NCI-H446 (cell line): ENCODE results near the gene RDH8.
A peak's percentile ranks its signal among the peaks of the same experiment; 100 is the strongest.

Experiments
- DNase-seq, 2 experiments: peaks; one replicate each; lab custom pipeline; 2025; lab: John Stamatoyannopoulos, UW

RDH8 gene, protein sequence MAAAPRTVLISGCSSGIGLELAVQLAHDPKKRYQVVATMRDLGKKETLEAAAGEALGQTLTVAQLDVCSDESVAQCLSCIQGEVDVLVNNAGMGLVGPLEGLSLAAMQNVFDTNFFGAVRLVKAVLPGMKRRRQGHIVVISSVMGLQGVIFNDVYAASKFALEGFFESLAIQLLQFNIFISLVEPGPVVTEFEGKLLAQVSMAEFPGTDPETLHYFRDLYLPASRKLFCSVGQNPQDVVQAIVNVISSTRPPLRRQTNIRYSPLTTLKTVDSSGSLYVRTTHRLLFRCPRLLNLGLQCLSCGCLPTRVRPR

DNA sequence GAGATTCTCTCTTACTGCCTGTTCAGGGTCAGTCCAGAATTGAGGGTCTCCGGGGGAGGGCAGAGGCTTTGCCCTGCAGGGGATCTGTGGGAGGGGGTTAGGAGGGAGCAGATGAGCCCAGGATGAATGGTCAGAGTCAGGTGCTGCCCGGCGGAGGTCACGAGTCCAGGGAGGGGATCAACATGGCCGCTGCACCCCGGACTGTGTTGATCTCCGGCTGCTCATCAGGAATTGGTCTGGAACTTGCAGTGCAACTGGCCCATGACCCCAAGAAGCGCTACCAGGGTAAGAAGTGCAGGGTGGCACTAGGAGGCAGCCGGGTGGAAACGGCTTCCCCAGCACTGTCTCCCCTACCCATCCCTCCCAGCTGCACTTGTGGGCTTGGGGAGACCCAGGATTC is at the start of gene RDH8:
Gene RDH8, plus strand, starts transcription at position 168 of the 400 bp plus-strand sequence. Its CDS starts 15 bp downstream, at position 183.
- no peak for DNase-seq

DNA sequence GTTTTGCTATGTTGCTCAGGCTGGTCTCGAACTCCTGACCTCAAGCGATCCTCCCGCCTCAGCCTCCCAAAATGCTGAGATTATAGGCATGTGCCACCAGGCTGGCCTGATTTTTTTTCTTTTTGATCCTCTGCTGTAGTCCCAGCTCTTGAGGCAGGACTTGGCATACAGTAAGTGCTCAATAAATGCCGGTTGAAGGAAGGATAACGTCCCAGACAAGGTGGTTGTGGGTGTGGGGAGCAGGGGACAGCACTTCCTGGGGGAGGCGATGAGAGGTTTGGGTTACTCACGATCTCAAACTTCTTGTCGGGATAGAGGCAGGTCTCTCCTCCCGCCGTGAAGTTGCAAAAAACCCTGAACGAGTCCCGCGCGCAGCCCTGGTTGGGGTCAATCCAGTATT is 47.3 kb upstream of the RDH8 start:
- no peak for DNase-seq

DNA sequence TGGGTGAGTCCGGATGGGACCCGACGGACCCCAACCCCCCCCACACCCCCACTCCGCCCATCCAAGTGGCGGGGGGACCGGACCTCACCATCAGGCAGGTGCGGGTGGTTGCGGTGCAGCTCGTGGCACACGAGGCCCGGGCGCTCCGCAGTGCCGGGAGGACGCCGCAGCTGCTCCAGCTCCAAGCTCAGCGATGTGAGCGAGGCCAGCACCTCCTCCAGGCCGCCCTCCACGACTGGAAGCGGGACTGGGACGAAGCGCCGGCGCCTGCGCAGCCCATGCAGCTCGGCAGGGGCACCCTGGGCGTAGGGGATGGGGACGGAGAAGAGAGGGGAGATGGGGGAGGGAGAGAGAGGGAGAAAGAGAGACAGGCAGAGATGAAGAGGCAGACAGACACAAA is 46.8 kb upstream of the RDH8 start:
- no peak for DNase-seq

DNA sequence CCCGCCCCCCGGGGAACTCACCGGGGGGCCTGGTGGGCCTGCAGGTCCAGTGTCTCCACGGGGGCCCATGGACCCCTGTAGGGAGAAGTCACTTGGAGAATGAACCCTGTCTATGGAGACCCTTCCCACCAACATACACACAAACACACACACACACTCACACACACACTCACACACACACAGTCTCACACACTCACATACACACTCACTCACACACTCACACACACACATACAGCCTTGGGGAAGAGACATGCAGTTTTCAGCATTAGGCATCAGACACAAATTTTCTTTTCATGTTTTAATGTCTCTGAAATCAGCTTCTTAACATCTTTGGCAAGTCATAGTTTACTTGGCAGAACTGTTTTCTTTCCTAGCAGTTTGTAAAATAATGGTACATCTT is 46.0 kb upstream of the RDH8 start:
- DNase-seq: no peak

DNA sequence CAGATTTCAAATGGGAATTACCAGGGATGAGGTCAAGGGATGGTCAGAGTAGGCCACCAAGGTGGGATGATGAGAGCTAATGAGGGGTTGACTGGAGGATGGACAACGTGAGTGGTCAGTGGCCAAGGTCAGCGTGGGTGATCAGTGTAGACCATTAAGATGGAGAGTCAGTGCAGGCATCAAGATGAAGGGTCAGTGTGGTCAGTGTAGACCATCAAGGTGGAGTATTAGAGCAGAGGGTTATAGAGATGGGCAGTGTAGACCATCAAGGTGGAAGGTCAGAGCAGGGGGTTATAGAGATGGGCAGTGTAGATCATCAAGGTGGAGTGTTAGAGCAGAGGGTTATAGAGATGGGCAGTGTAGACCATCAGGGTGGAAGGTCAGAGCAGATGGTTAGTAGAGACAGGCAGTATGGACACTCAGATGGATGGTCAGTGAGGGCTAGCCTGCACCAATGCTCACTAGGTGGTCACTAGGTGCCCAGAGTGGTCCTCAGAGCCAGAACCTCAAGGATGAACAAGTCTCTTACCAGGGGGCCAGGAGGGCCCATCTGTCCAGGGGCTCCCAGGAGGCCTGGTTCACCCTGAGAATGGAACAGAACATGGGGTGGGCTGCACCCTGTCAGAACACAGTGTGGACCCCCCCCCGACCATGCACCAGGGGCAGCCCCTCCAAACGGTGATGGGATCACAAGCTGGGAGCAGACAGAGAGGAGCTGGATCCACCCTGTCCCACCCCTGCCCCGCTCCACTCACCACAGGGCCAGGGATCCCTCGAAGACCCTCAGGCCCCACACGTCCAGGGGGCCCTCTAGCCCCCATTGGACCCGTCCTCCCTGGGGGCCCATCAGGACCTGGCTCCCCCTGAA is 44.2 kb upstream of the RDH8 start:
- DNase-seq: no peak

DNA sequence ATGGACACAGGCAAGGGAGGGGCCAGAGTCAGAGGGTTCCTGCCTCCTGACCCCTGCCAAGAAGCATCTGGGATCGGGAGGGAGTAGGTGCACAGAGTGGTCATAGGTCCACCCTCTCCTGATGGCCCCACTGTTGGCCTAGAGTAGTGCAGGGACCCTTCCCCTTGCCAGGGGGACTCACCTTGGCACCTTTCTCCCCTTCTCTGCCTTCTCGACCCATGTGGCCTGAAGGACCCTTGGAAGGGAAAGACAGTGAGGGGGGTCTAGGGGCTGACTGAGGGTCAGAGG is 43.7 kb upstream of the RDH8 start:
- no peak for DNase-seq

DNA sequence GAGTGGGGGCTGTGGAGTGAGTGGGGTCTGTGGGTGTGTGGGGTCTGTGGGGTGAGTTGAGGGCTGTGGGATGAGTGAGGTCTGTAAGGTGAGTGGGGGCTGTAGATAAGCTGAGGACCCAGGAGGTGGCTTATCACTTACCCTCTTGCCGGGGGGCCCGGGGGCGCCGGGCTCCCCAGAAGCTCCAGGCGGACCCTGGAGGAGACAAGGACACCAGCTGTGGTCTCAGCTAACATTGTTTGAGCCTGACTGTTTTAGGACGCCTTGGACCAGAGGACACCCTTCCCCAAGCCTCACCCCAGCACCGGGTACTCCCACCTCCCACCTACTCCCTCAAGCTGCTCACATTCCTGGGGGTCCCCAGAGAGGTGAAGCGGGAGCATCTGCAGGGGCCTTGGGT is 42.8 kb upstream of the RDH8 start:
- no peak for DNase-seq

DNA sequence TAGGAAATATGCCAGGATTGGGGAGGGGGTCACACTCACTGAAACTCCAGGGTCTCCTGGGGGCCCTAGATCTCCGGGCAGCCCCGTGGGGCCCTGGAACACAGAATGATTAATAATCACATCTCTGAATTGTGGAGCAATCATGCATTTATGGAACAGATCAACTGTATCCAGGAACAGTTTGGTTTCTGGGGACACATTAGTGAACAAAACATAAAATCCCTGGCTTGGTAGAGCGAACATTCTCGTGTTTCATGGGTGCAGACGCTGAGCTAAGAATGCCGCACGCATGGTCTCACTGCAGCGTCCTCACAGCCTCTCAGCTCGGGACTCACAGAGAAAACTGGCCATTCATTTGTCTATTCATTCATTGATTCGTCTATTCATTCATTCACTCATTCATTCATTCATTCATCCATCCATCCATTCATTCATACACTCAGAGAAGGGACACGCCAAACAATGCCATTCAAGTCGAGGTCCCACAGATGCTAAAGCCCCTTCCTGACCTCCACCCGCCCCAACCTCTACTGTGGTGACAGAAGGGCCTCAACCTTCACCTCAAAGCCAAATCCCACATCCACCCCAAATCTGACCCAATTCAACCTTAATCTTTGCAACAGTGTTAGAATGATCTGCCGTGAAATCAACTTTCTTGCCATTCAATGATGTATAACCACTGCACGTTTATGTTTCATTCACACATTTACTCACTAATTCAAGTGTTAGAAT is 42.0 kb upstream of the RDH8 start:
- DNase-seq: no peak

DNA sequence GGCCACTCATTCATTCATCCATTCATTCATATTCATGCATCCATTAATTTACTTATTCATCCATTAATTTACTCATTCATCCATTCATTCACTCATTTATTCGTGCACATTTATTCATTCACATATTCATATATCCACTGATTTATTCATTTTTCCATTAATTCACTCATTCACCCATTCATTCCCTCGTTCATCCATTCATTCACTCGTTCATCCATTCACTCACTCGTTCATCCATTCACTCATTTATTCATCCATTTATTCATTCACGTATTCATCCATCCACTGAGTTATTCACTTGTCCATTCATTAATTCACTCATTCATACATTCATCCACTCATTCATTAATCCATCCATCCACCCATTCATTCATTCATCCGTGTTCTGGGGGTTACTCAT is 41.2 kb upstream of the RDH8 start:
- no peak for DNase-seq

DNA sequence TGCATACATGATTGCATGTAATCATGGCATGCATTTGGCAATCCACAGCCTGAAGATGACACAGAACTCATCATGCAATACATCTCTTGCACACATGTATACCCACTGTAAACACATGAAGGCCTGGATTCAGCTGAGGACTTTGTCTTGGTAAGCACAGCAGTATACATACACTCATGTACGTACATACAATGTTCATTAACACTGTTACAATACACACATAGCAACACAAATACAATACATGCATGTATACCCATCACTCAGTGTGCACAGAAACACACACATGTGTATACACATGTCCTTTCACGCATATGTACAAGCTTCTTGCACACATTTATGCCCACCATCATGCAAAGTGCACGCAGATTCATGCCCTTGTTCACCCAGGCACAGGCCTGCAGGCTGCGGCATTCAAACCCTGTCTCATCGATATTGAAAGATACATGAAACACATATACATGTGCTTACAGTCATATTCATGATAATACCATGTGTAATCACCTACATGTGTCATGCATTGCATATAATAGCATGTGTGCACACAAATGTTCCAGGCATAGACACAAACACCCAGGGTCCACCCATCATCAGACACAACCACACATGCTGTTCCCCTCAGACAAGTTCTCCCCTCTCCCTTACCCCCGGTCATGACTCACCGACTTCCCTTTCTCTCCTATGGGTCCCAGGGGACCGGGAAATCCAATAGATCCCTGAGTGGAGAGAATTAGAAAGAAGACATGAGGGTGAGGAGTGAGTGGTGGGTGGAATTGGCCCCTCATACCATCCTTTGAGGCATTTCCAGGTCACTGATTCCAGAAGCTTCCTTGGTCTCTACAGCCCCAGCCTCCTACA is 31.6 kb upstream of the RDH8 start:
- no peak for DNase-seq

DNA sequence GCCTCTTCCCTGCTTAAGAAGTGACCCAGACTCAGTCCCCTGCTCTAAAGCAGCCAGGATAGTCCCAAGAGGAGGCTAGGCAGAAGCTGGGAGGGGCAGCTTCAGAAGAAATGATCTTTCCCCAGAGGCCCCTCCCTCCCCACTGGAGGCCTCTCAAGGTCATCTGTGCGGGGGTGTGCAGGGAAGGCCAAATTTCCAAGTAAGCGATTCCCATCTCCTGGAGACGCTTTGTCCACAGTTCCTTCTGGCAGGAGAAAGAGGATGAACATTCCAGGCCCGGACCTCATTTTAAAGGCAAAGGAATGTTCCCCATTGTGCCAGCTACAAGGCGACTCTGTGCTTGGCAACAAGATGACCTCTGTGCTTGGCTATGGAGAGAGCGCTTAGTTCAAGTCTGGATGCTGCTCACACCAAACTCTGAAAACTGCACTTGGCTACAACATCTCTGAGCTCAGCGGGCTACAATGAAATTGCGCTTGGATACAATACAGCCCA is 26.4 kb upstream of the RDH8 start:
- no peak for DNase-seq

DNA sequence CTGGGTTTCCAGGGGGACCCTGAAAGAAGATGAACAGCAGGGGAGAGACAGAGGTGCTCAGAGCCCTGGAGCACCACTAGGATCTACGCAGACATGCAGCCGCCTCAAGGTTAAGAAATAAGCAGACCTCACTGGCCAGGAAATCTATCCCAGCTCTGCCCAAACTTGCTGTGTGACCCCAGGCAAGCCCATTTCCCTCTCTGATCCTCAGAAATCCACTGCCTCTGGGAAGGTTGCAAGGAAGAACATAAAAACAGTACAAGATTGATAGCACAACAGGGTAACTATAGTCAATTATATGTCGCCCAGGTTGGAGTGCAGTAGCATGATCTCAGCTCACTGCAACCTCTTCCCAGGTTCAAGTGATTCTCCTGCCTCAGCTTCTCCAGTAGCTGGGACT is 23.8 kb upstream of the RDH8 start:
- no peak for DNase-seq

DNA sequence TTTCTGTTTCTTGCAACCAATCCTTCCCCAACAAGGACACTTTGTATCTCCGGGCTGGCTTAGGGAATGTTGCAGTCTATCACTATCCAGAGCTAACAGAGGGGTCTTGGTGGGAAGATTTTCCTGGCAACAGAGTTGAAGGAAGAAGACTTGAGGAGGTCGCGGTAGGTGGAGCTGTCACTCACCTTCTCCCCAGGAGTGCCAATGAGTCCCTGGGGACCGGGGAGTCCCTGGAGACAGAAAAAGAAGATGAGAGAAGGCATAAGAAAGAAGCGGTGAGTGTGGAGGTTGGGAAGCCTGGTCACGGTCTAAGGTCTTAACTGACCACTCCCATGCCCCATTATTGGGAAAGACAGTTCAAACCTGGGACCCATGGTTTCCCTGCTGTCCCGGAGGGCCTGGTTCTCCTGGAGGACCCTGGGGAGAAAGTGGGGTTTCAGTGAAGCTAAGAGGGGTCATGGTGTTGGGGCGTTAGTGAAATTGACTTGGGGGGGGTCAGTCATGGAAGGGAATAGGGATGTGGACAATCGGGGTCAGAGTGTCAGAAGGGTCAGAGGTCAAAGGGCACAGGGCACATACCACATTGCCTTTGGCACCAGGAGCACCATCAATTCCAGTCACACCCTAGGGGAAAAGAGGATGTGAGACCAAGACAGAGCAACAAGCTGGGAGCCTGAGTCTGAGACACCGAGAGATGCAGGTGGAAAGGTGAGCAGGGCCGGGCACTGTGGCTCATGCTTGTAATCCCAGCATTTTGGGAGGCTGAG is 21.7 kb upstream of the RDH8 start:
- DNase-seq: no peak

DNA sequence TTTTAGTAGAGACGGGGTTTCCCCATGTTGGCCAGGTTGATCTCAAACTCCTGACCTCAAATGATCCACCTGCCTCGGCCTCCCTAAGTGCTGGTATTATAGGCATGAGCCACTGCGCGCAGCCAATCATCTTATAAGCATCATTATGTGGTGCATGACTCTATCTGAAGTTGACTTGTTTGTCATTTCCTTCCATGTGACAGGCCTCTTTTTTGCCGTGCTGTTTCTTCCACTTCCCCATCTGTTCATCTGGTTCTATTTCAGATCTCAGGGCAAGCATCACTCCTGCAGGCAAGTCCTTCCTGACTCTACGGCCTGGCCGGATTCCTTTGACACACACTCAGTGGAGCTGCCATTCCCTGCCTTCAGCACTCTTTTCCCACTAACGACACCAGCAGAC is 18.2 kb upstream of the RDH8 start:
- no peak for DNase-seq

DNA sequence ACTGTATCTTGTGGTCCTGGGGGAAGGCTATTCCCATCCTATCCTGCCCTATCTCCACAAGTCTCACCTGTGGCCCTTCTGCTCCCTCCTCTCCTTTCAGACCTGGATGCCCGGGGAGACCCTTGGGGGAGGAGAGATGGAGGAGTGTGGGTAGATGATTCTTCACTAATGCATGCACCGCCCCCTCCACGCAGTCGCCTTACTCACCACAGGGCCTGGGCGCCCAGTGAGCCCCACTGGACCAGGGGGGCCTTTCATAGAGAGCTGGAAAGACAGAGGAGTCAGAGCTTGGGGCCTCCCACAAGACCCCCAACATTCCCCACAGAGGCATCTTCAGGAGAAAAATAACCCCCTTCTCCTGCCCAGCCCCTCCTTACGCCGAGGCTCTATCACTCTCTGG is 17.3 kb upstream of the RDH8 start:
- DNase-seq: no peak

DNA sequence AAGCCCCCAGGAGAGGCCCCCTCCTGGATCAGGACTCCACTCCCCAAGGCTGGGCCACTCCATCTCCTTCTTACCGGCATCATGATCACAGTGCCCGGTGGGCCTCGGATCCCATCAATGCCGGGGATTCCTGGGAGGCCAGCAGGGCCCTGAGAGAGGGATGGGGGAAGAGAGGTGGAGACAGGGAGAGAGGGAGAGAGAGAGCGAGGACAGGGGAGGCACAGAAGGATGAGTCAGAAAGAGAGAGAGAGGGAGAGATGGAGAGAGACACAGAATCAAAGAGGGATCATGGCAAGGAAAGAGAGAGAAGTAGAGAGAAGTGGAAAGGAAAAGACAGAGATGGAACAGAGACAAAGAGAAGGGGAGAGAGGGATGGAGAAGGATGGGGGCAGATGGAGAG is 16.7 kb upstream of the RDH8 start:
- no peak for DNase-seq

DNA sequence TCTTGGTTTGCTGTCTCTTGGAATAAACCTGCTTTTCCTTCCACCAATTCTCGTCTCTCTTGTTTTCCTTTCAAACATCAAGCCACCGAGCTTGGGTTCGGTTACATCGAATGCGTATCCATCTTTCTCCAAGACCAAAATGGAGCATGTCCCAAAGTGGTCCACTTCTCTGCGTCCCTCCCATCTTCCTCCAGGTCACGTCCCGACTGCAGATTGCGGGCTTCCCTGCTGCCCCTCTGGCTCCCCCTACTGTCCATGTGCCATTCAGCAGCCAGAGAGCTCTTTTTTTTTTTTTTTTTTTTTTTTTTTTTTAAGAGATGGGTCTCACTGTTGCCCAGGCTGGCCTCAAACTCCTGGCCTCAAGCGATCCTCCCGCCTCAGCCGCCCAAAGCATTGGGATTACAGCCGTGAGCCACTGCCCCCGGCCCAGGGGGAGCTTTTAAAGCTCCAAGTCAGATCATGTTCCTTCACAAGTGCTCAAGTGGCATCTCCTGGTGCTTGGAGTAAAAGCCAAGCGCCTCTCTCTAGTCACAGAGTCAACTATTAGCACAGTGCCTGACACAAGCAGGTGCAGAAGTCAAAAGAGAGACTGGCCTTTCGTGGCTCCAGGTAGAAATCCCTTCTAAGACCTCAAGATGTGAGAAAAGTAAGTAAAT is 13.0 kb upstream of the RDH8 start:
- peak; percentile 66 to 78 for DNase-seq

DNA sequence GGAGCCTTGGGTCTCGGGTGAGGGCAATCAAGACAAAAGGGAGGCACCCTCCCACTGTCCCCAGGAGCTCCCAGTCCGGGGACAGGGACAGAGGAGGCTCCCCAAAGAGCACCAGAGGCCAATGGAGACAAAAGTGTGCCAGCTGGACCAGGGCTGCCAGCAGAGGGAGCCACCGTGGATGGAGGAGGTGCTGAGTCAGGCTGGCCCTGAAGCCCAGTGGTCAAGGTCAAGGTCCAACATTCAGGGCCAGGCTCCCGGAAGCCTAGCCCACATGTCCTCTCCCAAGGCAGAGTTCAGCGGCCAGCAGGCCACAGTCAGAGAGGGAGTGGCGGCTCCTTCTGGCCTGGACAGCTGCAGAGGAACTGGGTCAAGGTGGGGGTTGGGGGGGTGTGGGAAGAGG is 11.4 kb upstream of the RDH8 start:
- DNase-seq: no peak

DNA sequence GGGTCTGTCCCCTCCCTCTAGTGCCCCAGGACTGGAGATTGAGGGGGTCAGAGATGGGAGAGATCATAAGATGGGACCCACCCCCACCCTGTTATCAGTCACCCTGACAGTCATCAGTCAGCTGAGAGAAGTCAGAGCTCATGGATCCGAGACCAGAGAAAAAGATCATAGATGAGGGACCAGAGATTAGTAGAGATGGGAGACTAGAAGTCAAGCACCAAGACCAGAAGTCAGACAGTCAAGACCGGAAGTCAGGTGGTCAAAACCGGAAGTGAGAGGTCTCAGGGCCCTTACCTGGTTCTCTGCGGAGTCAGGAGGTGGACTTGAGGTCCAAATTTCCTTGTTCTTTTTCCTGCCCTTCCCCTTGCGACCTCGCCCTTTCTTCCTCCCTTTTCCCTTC is 10.0 kb upstream of the RDH8 start:
- DNase-seq: no peak

DNA sequence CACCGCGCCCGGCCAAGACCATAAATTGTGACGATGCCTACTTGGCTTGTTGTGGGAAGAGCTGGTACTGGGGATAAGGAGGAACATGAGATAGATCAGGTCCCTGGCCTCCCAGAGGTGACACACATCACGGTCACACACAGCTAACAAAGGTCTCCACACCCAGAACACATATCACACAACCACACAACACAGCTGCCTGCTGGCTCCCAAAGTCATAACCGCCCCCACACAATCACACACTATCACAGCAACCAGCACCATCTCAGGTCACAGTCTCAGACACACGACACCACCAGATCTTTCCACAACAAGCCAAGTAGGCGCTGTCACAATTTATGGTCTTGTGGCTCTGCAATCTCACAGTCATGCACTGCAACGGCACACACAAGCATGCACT is 8.7 kb upstream of the RDH8 start:
- no peak for DNase-seq
